Muscle of back (tissue), 11 donors: Measurements from ENCODE around the gene PPFIA4. TPM values are rescaled to one million over a fixed set of nuclear protein-coding genes. Genes with fewer than 3 reads are reported as not detected.

Source experiments
- DNase-seq, 3 donors: peaks; one replicate each; pipeline versions ENCODE4 v3.0.0 to v3.0.0-alpha.2; 2013
- polyA plus RNA-seq, 10 donors: library from polyadenylated mRNA; unstranded; fragments of 120-200 nt; gene quantifications; one replicate each; pipeline ENCODE4 v1.2.1, GENCODE V29; 2013; ENCODE audit not compliant: insufficient read length in 10 of 10

Gene PPFIA4
- polyA plus RNA-seq, 10 donors: 19.9 to 68.4 (median 43.9) TPM

DNA sequence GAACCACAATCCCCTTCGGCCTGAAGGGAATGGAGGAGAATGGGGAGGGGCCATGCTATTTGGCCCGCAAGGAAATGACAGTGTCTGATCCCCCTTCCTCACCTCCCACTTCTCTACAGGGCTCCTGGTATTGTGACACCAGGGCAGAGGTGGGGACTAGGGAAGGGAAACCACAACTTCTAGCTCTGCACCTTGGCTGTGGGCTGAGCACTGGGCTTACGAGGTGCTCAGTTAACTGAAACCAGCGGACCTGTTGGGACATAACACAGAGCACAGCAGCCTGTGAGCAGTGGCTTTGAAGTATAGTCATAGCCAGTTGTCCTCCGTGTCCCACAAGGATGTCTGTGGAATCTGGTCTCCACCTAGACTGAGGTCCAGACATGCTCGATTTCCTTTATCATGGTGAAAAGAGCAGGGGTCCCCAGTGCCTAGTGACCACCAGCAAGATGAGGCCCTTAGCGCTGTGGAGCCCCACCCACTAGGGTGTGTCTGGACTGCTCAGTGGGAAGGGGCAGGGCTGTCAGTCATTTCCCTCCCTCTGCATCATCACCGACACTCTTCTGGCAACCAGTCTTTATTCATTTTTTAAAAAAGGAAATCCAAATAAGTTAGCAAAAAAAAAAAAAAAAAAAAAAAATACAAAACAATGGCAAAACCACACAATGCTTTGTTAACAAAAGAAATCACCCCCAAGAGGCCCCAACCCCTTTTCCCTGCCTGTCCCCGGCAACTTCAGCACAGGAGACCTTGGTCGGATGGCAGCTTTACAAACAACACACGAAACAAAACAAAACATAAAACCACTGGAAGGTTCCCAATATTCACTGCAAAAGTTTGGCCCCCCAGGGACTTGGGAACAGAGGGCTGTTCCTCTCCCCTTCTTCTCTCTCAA lies 56.5 kb downstream of the PPFIA4 start:
- DNase-seq: no peak

DNA sequence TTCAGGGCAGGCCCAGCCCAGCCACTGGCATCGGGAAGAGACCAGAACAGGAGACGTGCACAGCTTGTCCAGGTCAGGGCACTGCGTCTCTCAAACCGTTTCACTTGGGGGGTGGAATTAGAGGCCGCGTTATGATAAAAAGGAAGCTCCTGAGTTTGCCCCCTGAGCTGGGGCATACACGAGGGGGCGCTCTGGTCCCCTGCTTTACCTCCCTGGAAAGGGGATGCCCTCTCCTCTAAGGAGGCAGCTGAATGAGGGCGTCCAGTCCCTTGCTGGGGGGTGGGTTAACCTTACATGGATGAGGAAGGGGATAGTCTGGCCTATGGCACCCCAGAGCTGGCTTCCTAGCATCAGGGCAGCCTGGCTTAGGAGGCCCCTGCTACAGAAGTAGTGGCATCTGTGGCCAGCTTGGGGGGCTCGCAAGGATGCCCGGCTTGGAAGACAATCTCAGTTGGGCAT lies 57.2 kb downstream of the PPFIA4 start:
- DNase-seq: no peak

DNA sequence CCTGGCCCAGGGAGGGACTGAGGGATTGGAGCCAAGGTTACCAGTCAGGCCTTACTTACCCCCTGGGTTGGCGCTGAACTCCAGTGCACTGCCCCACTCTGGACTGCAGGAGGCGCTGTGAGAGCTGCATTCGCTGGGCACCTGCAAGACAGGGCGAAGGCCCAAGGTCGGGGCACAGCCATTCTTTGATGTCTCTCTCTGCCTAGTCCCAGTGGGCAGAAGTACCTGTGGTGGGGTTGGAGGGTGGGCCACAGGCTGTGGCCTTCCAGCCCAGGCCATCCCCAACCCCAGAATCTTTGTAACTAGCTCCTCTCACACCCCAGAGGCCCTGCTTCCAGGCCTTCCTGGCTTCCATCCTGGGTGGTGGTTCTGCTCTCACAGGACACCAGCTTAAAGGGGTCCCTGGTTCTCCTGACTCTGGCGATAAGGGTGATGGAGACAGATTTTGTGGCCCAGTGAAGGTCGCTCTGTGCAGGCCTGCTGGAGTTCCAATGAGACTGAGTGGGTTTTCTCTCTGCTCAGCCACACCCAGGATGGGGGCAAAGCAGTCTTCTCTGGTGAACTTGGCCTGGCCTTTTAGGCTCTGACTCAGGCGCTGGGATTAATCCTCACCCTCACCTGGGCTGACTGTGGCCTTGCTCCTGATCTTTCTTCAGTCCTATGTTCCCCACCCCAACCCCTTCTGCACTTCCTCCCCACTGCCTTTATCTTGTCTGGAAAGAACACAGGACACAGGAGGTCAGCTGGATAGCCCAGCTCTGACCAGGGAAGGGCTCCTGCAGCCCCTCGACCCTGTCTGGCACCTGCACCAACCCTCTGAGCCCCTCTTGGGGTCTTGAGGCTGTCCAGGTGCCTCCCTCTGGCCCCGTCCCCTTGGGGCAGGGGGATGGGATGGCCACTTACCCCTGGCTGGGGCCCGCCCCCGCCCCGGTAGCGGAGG lies 58.6 kb downstream of the PPFIA4 start:
- DNase-seq: no peak

DNA sequence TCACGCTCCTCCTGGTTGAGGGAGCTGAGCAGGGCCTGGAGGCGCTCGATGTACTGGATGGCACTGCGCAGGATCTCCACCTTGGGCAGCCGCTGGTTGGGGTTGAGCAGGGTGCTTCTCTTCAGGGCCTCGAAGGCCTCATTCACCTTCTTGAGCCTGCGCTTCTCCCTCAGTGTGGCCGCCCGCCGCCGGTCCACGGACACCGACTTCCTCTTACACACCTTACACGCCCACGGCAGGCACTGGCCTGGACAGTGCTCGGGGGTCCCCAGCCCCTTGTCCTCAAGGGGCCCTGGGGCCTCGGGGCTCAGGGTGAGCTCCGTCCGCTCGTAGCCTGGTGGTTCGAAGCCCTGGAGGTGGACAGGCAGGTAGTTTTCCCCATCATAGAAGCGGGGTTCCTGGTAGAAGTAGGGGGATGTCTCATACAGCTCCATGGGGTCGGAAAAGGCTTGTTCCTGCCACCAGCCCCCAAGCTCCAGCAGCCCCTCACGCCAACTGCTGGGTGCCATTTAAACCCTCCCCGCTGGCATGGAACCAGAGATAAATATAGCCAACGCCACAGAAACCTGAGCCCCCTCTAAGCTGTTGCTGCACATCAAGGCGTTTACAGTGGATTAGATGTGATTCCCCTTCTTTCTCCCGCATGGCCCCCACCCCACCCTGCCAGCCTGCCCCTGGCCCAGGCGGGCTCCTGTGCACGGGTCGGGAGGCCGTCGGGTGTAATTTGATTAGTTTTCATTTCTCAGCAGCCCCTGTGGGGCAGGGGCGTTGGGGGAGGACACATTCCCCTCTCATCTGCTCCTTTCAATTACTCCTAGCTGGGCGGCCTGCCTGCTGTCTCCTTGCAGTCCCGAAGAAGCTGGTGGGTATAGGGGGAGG lies 59.5 kb downstream of the PPFIA4 start, which contains the start of gene MYOG:
Gene MYOG (minus strand): TSS at position 485 of the 879 bp plus-strand sequence. CDS start 51 bp downstream, at position 434.
- DNase-seq: peak; percentile 62 to 72 (median 64)

DNA sequence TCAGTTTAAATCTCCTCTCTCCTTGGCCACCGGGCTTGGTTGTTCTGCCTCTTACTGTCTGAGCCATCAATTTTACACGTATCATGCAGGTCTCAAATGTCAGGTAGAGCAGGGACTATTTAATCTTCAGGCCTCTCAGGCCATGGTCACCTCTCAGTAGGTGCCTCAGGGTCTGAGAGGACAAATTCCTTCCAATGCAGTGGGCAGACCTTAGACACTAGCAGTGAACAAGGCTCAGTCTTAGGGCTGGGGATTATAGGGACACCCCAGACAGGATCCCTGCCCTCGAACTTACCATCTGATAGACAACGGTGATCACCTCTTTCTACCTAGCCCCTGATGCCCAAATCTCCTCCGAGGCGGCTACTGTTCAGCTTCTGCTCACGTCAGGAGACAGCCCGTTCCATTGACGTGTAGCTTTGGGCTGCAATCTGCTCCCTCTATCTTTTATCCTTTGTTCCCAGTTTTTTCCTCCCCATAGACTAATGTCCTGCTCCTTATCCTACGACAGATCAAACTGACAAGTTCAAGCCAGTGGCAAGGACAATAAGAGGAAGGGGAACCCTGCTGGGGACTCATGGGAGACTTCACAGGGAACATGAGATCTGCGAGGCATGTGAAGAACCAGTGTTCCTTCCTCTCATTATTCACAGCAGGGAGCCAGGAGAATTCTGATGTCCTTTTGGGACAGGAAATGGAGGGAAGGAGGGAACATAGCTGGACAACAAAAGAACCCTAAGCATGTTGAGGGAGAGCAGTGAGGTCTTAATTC lies 60.9 kb downstream of the PPFIA4 start:
- no peak for DNase-seq

DNA sequence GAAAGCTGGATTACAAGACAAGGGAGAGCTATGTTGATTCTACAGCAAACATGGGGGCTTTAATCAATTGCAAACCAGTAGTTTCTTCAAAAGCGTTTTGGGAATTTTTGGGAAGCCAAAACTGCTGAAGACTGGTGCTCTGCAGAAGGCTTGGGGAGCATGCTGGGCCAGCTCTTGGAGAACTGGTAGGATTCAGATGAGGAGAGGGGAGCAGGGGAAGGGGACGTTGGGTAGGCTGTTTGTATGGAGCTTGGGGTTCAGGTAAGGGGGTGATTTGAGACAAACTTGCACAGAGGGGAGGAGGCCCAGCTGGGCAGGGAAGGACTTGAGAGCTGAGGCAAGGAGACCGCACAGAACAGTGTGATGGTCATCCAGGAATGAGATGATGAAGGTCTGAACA lies 62.1 kb downstream of the PPFIA4 start:
- DNase-seq: no peak

DNA sequence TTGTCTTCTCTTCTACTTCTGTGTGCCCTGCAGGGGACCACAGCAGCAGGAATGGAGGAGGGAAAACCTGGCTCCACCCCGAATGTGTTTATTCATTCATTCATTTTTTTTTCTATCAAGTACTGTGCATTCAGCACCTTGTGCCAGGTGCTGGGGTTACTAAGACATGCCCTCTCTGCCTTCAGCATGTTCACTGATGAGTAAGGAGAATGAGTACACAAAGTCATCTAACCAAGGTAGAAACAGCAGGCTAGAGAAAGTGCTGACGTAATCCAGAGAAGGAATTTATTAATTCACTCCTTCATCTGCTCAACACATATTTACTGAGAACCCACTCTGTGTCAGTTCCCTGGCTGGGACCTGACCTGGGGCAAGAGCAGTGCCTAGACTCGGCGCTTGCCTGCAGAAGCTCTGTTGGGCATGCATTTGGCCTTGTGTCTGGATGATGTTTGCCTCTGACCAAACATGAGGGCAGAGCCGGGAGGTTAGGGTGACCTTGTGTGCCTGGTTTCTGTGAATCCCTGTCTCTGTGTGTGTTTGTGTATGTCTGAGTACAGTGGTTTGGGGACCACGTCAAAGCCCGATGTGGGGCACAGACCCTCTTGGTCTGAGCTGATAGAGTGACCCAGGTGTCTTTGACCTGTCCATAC lies 62.8 kb downstream of the PPFIA4 start:
- no peak for DNase-seq

DNA sequence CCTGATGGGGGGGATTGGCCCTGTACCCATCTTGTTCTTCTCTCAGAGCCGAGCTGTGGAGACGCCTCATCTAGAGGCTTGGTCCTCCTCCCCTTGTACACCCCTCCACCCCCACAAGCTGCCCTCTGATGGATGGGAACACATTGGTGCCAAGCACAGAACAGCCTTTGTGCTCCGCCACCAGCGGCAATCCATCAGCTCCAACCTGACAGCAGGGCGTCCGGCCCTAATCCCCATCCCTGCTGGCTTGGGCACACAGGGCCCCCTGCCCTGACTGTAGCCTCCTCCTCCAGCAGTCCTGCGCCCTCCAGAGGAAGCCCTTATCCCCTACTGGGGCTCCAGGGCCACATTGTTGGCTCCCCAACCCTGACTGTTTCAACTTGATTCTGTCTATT lies 63.4 kb downstream of the PPFIA4 start:
- peak in 2 of 3 donors; percentile 56 to 69 for DNase-seq

DNA sequence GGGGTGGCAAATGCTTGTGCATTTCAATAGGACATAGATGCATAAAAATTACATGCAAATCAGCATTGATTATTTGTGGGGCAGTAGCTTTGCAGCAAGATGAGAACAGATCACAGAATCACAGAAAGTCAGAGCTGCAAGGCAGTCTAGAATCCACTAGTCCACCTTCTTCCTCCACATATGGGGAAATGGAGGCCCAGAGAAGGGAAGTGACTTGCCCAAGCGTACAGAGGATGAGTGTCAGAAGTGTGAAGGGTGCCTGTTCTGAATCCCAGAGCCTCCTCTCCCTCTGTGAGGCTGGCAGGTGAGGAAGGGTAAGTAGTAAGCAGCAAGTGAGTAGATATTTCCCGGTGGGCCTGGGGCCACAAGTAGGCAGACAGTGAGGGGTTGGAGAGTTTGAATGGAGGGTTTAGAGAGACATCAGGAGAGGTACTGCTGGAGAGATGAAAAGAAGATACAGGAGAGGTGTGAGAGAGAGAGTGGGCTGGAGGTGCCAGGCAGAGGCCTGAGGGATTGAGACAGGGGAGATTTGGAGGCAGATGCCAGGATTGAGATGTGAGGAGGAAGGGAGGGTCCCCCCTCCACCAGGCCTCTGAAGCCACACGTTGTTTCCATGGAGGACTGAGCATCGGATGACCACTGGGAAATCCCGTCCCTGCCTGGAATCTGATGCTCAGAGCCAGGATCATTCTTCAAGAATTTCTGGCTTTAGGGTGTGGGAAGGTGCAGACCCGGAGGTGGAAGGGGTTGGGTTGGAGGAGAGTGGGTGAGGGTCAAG lies 64.3 kb downstream of the PPFIA4 start:
- no peak for DNase-seq

DNA sequence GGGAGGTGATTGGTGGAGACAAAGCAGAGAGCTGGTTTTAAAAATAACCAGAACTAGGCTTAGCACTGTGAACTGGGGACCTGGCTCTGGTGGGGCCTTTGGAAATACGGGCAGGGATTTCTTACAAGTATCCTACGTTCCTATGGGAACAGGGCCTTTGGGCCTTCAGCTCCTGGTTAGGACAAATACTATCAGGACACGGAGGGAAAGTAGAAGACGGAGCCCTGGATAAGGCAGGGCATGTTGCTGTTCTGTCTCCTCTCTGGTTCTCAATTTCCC lies 64.8 kb downstream of the PPFIA4 start:
- no peak for DNase-seq

DNA sequence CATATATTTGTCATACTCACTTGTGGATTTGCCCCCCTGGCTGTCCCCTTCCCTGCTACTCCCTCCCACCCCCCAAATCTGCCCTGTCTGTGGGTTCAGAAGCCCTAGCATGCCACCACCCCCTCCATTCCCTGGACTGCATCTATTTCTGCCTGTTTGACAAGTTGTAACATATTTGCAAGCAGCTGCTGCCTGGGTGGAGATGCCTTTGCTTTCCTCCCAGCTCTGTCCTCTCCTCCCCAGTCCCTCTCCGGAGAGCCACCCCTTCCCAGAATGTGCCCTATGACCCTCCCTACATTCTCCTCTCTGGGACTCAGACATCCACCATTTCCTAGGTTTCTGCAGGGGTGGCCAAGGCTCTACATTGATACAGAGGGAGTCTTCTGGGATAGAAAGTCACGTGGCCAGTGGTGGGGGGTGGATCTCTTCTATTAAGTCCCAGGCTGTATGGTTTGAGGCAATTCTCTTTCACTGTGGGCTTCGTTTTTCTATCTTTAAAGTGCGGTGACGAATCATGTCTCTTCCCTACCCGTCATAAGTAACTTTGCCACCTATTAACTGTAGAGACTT lies 65.6 kb downstream of the PPFIA4 start:
- no peak for DNase-seq

DNA sequence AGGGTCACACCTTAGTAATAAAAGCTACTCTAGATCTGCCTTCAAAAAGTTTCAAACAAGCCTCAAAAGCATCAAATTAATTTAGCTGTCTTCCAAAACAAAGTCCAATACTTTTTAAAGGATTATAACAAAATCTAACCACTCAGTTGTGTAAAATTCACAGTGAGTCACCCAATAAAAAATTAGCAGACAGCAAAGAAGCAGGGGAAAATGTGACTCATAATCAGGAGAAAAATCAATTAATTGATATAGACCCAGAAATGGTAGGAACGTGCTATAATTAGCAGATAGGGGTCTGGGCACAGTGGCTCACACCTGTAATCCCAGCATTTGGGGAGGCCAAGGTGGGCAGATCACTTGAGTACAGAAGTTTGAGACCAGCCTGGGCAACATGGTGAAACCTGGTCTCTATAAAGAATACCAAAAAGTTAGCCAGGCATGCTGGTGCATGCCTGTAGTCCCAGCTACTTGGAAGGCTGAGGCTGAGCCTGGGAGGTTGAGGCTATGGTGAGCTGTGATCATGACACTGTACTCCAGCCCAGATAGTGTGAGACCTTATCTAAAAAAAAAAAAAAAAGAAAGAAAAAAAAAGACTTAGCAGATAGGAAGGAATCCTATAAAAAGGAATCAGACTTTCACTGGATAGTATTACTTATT lies 67.6 kb downstream of the PPFIA4 start:
- DNase-seq: no peak

DNA sequence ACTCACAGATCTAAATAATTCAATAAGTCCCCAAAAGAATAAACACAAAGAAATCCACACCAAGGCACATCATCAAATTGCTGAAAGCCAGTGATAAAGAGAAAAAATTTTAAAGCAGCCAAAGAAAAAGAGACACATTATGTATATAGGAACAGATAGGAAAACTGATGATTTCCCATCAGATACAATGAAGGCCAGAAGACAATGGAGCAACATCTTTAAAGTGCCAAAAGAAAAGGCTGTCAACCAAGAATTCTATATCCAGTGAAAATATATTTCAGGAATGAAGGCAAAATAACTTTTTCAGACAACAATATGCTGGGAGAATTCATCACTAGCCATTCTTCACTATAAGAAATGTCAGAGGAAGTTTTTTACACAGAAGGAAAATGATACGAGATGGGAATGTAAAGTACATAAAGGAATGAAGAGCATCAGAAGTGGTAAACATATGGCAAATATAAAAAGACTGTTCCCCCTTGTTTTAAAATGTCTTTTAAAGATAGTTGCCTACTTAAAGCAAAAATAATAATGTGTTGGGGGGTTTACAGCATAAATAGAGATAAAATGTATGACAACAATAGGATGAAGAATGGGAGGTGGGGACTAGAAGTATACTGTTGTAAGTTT lies 68.9 kb downstream of the PPFIA4 start:
- no peak for DNase-seq

DNA sequence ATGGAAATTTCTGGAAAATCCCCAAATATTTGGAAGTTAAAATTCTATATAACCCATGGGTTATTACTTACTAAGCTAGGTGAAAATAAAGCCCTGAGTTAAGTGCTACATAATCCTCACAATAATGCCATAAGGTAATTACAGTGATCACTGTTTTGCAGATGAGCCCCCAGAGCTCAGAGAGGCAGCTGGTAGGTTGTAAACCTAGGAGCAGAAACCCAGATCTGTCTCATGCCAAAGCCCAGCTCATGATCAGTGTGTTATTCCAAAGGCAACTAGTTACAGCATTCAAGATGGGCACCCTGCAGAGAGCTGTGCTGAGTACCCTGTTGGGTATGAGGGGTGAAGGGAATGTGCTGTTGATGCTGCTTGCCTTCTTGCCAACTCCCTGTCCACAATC lies 70.3 kb downstream of the PPFIA4 start:
- DNase-seq: no peak

DNA sequence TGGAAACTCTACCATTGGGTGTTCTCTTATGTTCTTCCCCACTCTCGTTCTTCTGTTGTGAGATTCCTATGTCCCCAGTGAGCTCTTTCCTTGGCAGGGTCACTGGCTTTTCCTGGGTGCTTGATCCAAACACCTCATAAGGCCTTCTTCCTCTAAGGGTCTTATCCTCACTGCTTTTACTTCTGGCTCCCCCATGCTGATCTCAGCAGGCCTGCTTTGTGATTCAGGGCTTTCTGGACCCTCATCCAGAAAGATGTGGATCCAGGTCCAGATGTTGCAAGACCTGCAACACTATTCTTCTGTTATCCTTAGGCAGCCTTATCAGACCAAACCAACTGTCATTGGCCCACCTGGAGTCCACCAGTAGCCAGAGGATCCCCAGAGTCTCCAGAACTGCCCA lies 70.7 kb downstream of the PPFIA4 start:
- no peak for DNase-seq

DNA sequence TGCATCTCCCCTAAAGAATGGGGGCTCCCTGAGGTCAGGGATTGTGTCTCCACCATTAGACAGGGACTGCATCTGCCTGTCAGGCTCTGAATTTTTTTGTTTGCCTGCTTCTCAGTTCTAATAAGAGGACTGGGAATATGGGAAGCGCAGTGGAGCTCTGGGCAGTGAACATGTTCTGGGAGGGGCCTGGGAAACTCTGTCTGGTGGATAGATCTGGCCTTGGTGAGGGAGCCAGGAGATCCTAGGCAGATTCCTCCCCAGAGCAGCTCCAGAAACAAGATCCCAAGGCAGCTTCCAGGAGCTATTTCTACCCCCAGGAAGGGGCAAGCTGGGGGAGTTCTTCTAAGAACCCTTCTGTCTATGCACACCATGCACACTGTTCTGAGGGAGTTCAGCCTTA lies 72.2 kb downstream of the PPFIA4 start:
- no peak for DNase-seq

DNA sequence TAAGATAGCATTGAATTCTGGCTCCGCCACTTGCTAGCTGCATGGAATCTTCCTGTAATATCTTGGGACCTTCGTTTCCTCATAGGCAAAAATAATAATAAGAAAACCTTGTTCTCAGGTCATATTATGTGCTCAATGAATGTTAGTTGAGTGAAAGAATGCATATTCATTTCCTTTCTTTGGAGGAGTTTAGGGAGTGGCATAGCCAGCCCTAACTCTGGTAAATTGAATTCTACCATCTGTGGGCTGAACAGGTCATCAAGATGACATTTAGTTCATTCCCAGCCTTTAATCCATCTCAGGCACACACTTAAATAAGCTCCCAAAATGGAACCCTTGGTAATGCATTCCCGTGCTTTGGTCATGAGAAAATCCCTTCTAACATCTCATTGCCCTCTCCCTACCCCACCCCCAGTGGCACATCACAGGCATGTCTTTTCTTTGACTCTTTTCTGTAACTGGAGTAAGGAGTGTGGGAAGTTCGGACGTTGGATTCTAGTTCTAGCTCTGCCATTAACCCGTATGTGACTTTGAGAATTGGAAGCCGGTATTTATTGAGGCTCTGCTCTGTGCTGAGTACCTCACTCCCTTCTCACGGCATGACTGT lies 72.7 kb downstream of the PPFIA4 start:
- DNase-seq: no peak
